MM.1S (cell line): ENCODE data around the gene TPK1.
A peak's percentile ranks its signal among the peaks of the same experiment; 100 is the strongest.

Experiments used
- DNase-seq: peaks from one replicate; pipeline ENCODE4 v3.0.0-alpha.2; 2015
- H2AFZ ChIP-seq: fragments of 300-600 bp; sonication (generic); 2 replicates; pipeline ENCODE4 v1.6.0; 2016; ENCODE audit warnings: antibody characterized with exemption, low read length
- H3F3A ChIP-seq: fragments of 300-600 bp; sonication (generic); 2 replicates; pipeline ENCODE4 v1.6.1; 2016; ENCODE audit warnings: mild to moderate bottlenecking, antibody characterized with exemption, low read length, moderate library complexity, mixed read lengths; ENCODE audit not compliant: insufficient read depth
- H3K27ac ChIP-seq: fragments of 300-600 bp; sonication (generic); 2 replicates; pipeline ENCODE4 v1.5.1; 2016; ENCODE audit warnings: mild to moderate bottlenecking, low read length
- H3K27me3 ChIP-seq: fragments of 300-600 bp; sonication (generic); replicated peaks from 2 replicates; pipeline ENCODE4 v1.6.0; 2016; ENCODE audit warnings: low read length; ENCODE audit not compliant: insufficient read depth
- H3K36me3 ChIP-seq: fragments of 300-600 bp; sonication (generic); replicated peaks from 2 replicates; pipeline ENCODE4 v1.6.1; 2016; ENCODE audit warnings: mild to moderate bottlenecking, low read length, mixed read lengths; ENCODE audit not compliant: insufficient read depth
- H3K4me1 ChIP-seq: fragments of 300-600 bp; sonication (generic); 2 replicates; pipeline ENCODE4 v1.6.1; 2016; ENCODE audit warnings: low read length, mixed read lengths
- H3K4me2 ChIP-seq: fragments of 300-600 bp; sonication (generic); 2 replicates; pipeline ENCODE4 v1.6.0; 2016; ENCODE audit warnings: low read depth, low read length
- H3K4me3 ChIP-seq: fragments of 300-600 bp; sonication (generic); 2 replicates; pipeline ENCODE4 v1.5.1; 2016; ENCODE audit warnings: low read length, mixed read lengths
- H3K79me2 ChIP-seq: fragments of 300-600 bp; sonication (generic); 2 replicates; pipeline ENCODE4 v1.6.1; 2016; ENCODE audit warnings: mixed run types, low read length, mixed read lengths
- H3K9ac ChIP-seq: fragments of 300-600 bp; sonication (generic); 2 replicates; pipeline ENCODE4 v1.6.1; 2016; ENCODE audit warnings: low read length, mixed read lengths
- H3K9me2 ChIP-seq: fragments of 300-600 bp; sonication (generic); replicated peaks from 2 replicates; pipeline ENCODE4 v1.6.1; 2016; ENCODE audit warnings: mild to moderate bottlenecking, low read length, mixed read lengths; ENCODE audit not compliant: insufficient read depth
- H3K9me3 ChIP-seq: fragments of 300-600 bp; sonication (generic); replicated peaks from 2 replicates; pipeline ENCODE4 v1.6.1; 2016; ENCODE audit warnings: mild to moderate bottlenecking, low read length, mixed read lengths; ENCODE audit not compliant: insufficient read depth
- H4K20me1 ChIP-seq: fragments of 300-600 bp; sonication (generic); 2 replicates; pipeline ENCODE4 v1.6.1; 2016; ENCODE audit warnings: mild to moderate bottlenecking, low read length, moderate library complexity, mixed read lengths; ENCODE audit not compliant: insufficient read depth
- EZH2 ChIP-seq: fragments of 300-600 bp; sonication (generic); optimal IDR thresholded peaks from 2 replicates; pipeline ENCODE3; 2017; ENCODE audit warnings: low read depth, mild to moderate bottlenecking, antibody characterized with exemption, low read length, mixed read lengths
- EZH2phosphoT487 ChIP-seq: fragments of 300-600 bp; sonication (generic); IDR thresholded peaks from 2 replicates; pipeline ENCODE4 v1.6.1; 2018; ENCODE audit warnings: antibody characterized with exemption, low read length
- TF ChIP-seq, protein P1 (sequence below): fragments of 300-600 bp; sonication (generic); IDR thresholded peaks from 2 replicates; pipeline ENCODE4 v1.5.1; 2016; ENCODE audit warnings: antibody characterized with exemption, low read length, mixed read lengths

Gene TPK1

DNA sequence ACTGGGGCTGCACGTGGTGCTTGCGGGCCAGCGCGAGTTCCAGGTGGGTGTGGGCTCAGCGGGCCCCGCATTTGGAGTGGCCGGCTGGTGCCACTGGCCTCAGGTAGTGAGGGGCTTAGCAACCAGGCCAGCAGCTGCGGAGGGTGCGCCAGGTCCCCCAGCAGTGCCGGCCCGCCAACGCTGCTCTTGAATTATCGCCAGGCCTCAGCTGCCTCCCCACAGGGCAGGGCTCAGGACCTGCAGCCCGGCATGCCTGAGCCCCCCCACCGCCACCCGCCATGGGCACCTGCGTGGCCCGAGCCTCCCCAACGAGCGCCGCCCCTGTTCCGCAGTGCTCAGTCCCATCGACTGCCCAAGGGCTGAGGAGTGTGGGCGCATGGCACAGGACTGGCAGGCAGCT lies 185.4 kb downstream of the TPK1 start:
- H3K4me1 ChIP-seq = peaks cover 37% of the 10 kb centered on the region
- H4K20me1 ChIP-seq = no peaks in the 10 kb centered on the region
- H3K79me2 ChIP-seq = no peaks in the 10 kb centered on the region
- no peak overlapping the region for H3K27ac ChIP-seq
- H3K27me3 ChIP-seq = no peaks in the 10 kb centered on the region
- H3K36me3 ChIP-seq = no peaks in the 10 kb centered on the region
- no peaks in the 10 kb centered on the region for H3K9me2 ChIP-seq
- no peak for DNase-seq
- no peak overlapping the region for H3K9ac ChIP-seq
- TF ChIP-seq EZH2phosphoT487 (no peak), EZH2 (no peak)
- TF ChIP-seq, protein P1, sequence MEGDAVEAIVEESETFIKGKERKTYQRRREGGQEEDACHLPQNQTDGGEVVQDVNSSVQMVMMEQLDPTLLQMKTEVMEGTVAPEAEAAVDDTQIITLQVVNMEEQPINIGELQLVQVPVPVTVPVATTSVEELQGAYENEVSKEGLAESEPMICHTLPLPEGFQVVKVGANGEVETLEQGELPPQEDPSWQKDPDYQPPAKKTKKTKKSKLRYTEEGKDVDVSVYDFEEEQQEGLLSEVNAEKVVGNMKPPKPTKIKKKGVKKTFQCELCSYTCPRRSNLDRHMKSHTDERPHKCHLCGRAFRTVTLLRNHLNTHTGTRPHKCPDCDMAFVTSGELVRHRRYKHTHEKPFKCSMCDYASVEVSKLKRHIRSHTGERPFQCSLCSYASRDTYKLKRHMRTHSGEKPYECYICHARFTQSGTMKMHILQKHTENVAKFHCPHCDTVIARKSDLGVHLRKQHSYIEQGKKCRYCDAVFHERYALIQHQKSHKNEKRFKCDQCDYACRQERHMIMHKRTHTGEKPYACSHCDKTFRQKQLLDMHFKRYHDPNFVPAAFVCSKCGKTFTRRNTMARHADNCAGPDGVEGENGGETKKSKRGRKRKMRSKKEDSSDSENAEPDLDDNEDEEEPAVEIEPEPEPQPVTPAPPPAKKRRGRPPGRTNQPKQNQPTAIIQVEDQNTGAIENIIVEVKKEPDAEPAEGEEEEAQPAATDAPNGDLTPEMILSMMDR = no peak
- H2AFZ ChIP-seq = no peak overlapping the region
- H3K9me3 ChIP-seq = no peaks in the 10 kb centered on the region
- no peak overlapping the region for H3K4me2 ChIP-seq
- H3K4me3 ChIP-seq = no peak overlapping the region
- peaks cover 13% of the 10 kb centered on the region for H3F3A ChIP-seq

DNA sequence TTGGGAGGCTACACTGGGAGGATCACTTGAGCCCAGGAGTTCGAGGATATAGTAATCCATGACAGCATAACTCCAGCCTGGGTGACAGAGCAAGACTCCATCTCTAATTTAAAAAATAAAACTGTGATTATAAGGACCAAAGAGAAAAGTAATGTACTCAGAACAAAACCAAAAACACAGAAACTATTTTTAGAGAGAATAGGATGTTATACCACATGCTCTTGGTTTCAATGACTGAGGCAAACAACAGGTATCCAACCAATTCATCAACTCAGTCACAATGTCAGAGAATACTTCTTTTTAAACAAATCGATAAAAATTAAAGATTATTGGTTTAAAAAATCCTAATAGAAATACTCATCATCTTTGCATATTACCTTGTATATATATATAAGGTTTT lies 186.7 kb downstream of the TPK1 start:
- TF ChIP-seq EZH2phosphoT487 (no peak), EZH2 (no peak)
- TF ChIP-seq, protein P1 = no peak
- peaks cover 36% of the 10 kb centered on the region for H3K4me1 ChIP-seq
- H3K9me2 ChIP-seq = no peaks in the 10 kb centered on the region
- H3K9ac ChIP-seq = no peak overlapping the region
- peak overlapping the region; percentile 34 for H3K4me2 ChIP-seq
- H3K27me3 ChIP-seq = no peaks in the 10 kb centered on the region
- no peaks in the 10 kb centered on the region for H3K36me3 ChIP-seq
- no peaks in the 10 kb centered on the region for H3K9me3 ChIP-seq
- no peak overlapping the region for H3K27ac ChIP-seq
- H3K79me2 ChIP-seq = no peaks in the 10 kb centered on the region
- H2AFZ ChIP-seq = peak overlapping the region; percentile 26
- no peaks in the 10 kb centered on the region for H4K20me1 ChIP-seq
- peaks cover 13% of the 10 kb centered on the region for H3F3A ChIP-seq
- DNase-seq = peak; percentile 32
- H3K4me3 ChIP-seq = no peak overlapping the region

DNA sequence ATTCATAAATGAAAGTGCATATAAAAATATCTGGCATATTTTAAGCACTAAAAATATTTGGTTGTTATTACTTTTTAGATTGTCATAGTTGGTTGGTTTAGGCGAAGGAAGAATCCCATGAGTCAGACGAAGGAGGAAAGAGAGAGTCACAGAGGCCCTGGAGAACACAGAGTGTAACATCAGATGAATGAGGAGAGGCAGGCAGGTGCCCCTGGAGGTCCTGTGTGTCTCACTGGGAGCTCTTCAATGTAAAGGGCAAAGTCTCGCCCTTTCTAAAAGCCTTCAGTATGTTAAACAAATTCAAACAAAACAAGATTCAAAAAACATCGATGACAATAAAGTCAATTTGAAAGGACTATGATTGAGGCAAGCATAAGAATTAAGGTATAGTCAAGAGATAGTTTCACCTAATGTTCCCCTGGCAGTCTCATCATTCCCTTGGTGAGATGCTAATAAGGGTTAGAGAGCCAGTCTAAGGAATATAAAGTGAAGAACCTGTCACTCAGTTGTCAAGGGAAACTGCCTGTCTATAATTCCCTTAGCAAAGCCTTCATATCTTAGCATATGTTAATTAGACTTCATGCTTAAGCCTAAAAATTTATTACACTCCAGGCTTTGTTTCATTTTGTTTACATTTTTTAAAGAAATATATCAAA lies 194.3 kb downstream of the TPK1 start:
- DNase-seq = no peak
- Histone ChIP-seq H4K20me1 (no peaks in the 10 kb centered on the region), H3K9me3 (no peaks in the 10 kb centered on the region), H3F3A (no peaks in the 10 kb centered on the region), H3K9ac (no peak overlapping the region), H3K9me2 (no peaks in the 10 kb centered on the region), H3K27ac (no peak overlapping the region), H3K36me3 (no peaks in the 10 kb centered on the region), H3K4me2 (no peak overlapping the region), H3K4me3 (no peak overlapping the region), H3K27me3 (no peaks in the 10 kb centered on the region), H2AFZ (no peak overlapping the region), H3K4me1 (no peaks in the 10 kb centered on the region), H3K79me2 (no peaks in the 10 kb centered on the region)
- TF ChIP-seq EZH2phosphoT487 = no peak
- TF ChIP-seq, protein P1 = no peak
- no peak for TF ChIP-seq EZH2
